ENCODE results near the gene GNG11. TPM values are rescaled to one million over a fixed set of nuclear protein-coding genes. Genes with fewer than 3 reads are reported as not detected.

The GNG11 gene
- total RNA-seq, 5 donors from 2014 or later (not counting 1 experiment from before 2014, with no cell fraction given): 0.09 to 0.35 (median 0.12) TPM; not detected in 2

GRCh38 chr7:93941945-93942344 is 20.4 kb downstream of the GNG11 start:
- H3K36me3 Mint-ChIP-seq: no peaks in the 10 kb centered on the region
- H3K9me3 ChIP-seq: no peaks in the 10 kb centered on the region
- H3K27ac ChIP-seq (ENCODE audit: low read length): no peak overlapping the region
- WGBS (ENCODE audit: insufficient coverage): no CpG with 5 or more reads among the region's 2 CpGs
- no peak overlapping the region for H3K4me3 Mint-ChIP-seq
- ChIA-PET CTCF (no interaction called here), POLR2A (no interaction called here)
- no peak overlapping the region for H3K27ac Mint-ChIP-seq
- no peaks in the 10 kb centered on the region for H3K27me3 ChIP-seq (replicated peaks in 1 of 2; ENCODE audit: control insufficient read depth in 2 of 2, extremely low read depth in 1 of 2, insufficient read depth in 2 of 2, low read length in 1 of 2)
- H3K4me1 Mint-ChIP-seq: no peaks in the 10 kb centered on the region
- H3K4me3 ChIP-seq (ENCODE audit: control insufficient read depth in 1 of 2, extremely low read depth in 1 of 2, low read length in 1 of 2): no peak overlapping the region
- no peaks in the 10 kb centered on the region for H3K36me3 ChIP-seq (ENCODE audit: control insufficient read depth in 2 of 2, extremely low read depth in 1 of 2, insufficient read depth in 1 of 2, low read length in 1 of 2)
- no peak for DNase-seq
- ATAC-seq (replicated peaks in 1 of 4): no peak
- H3K27me3 Mint-ChIP-seq: peaks cover 6 to 8% of the 10 kb centered on the region in 2 donors
- no peaks in the 10 kb centered on the region for H3K9me3 Mint-ChIP-seq
- no peaks in the 10 kb centered on the region for H3K4me1 ChIP-seq (ENCODE audit: control insufficient read depth in 1 of 2, extremely low read depth in 1 of 2, insufficient read depth in 2 of 2, low read length in 2 of 2)

GRCh38 chr7:93943816-93944540 is 22.4 kb downstream of the GNG11 start:
- Mint-ChIP-seq H3K27me3 (peaks cover 3 to 8% of the 10 kb centered on the region in 2 donors), H3K27ac (no peak overlapping the region), H3K9me3 (no peaks in the 10 kb centered on the region), H3K4me3 (no peak overlapping the region), H3K4me1 (no peaks in the 10 kb centered on the region), H3K36me3 (no peaks in the 10 kb centered on the region)
- no peaks in the 10 kb centered on the region for H3K36me3 ChIP-seq (ENCODE audit: control insufficient read depth in 2 of 2, extremely low read depth in 1 of 2, insufficient read depth in 1 of 2, low read length in 1 of 2)
- CTCF ChIA-PET: no interaction called here
- DNase-seq (no peak), ATAC-seq (replicated peaks in 1 of 4) (no peak)
- 29% methylated on average over 1 of the region's 4 CpGs for WGBS (ENCODE audit: insufficient coverage)
- H3K9me3 ChIP-seq: no peaks in the 10 kb centered on the region
- no peaks in the 10 kb centered on the region for H3K4me1 ChIP-seq (ENCODE audit: control insufficient read depth in 1 of 2, extremely low read depth in 1 of 2, insufficient read depth in 2 of 2, low read length in 2 of 2)
- POLR2A ChIA-PET: no interaction called here
- no peak overlapping the region for H3K27ac ChIP-seq (ENCODE audit: low read length)
- no peak overlapping the region for H3K4me3 ChIP-seq (ENCODE audit: control insufficient read depth in 1 of 2, extremely low read depth in 1 of 2, low read length in 1 of 2)
- no peaks in the 10 kb centered on the region for H3K27me3 ChIP-seq (replicated peaks in 1 of 2; ENCODE audit: control insufficient read depth in 2 of 2, extremely low read depth in 1 of 2, insufficient read depth in 2 of 2, low read length in 1 of 2)

- no peak overlapping the region for H3K27ac ChIP-seq (ENCODE audit: low read length)
- H3K27me3 ChIP-seq (replicated peaks in 1 of 2; ENCODE audit: control insufficient read depth in 2 of 2, extremely low read depth in 1 of 2, insufficient read depth in 2 of 2, low read length in 1 of 2): no peaks in the 10 kb centered on the region
- Mint-ChIP-seq H3K9me3 (no peaks in the 10 kb centered on the region), H3K27me3 (peaks cover 3 to 8% of the 10 kb centered on the region in 2 donors), H3K4me1 (no peaks in the 10 kb centered on the region), H3K27ac (no peak overlapping the region), H3K36me3 (no peaks in the 10 kb centered on the region), H3K4me3 (no peak overlapping the region)
- H3K4me1 ChIP-seq (ENCODE audit: control insufficient read depth in 1 of 2, extremely low read depth in 1 of 2, insufficient read depth in 2 of 2, low read length in 2 of 2): no peaks in the 10 kb centered on the region
- DNase-seq (no peak), ATAC-seq (replicated peaks in 1 of 4) (no peak)
- no peaks in the 10 kb centered on the region for H3K9me3 ChIP-seq
- H3K4me3 ChIP-seq (ENCODE audit: control insufficient read depth in 1 of 2, extremely low read depth in 1 of 2, low read length in 1 of 2): no peak overlapping the region
- no peaks in the 10 kb centered on the region for H3K36me3 ChIP-seq (ENCODE audit: control insufficient read depth in 2 of 2, extremely low read depth in 1 of 2, insufficient read depth in 1 of 2, low read length in 1 of 2)
- WGBS (ENCODE audit: insufficient coverage): no CpG with 5 or more reads among the region's 1 CpG
- POLR2A ChIA-PET: no interaction called here
- CTCF ChIA-PET: no interaction called here
Observed at GRCh38 chr7:93944673-93945072, 23.1 kb downstream of the GNG11 start.

- ChIA-PET POLR2A (no interaction called here), CTCF (no interaction called here)
- Histone ChIP-seq H3K27me3 (replicated peaks in 1 of 2; ENCODE audit: control insufficient read depth in 2 of 2, extremely low read depth in 1 of 2, insufficient read depth in 2 of 2, low read length in 1 of 2) (no peaks in the 10 kb centered on the region), H3K36me3 (ENCODE audit: control insufficient read depth in 2 of 2, extremely low read depth in 1 of 2, insufficient read depth in 1 of 2, low read length in 1 of 2) (no peaks in the 10 kb centered on the region), H3K4me3 (ENCODE audit: control insufficient read depth in 1 of 2, extremely low read depth in 1 of 2, low read length in 1 of 2) (no peak overlapping the region), H3K9me3 (no peaks in the 10 kb centered on the region), H3K4me1 (ENCODE audit: control insufficient read depth in 1 of 2, extremely low read depth in 1 of 2, insufficient read depth in 2 of 2, low read length in 2 of 2) (no peaks in the 10 kb centered on the region), H3K27ac (ENCODE audit: low read length) (no peak overlapping the region)
- Mint-ChIP-seq H3K9me3 (no peaks in the 10 kb centered on the region), H3K36me3 (no peaks in the 10 kb centered on the region), H3K4me3 (no peak overlapping the region), H3K27me3 (peaks cover 3 to 8% of the 10 kb centered on the region in 2 donors), H3K4me1 (no peaks in the 10 kb centered on the region), H3K27ac (no peak overlapping the region)
- DNase-seq (no peak), ATAC-seq (replicated peaks in 1 of 4) (no peak)
- WGBS (ENCODE audit: insufficient coverage): 43% methylated on average over 1 of the region's 3 CpGs
Observed at GRCh38 chr7:93945083-93945482, 23.5 kb downstream of the GNG11 start.

GRCh38 chr7:93945756-93946535 is 24.4 kb downstream of the GNG11 start:
- H3K4me3 Mint-ChIP-seq: no peak overlapping the region
- POLR2A ChIA-PET: no interaction called here
- H3K4me1 ChIP-seq (ENCODE audit: control insufficient read depth in 1 of 2, extremely low read depth in 1 of 2, insufficient read depth in 2 of 2, low read length in 2 of 2): no peaks in the 10 kb centered on the region

GRCh38 chr7:93948106-93948505 is 26.6 kb downstream of the GNG11 start:
- H3K4me1 Mint-ChIP-seq: no peaks in the 10 kb centered on the region
- 31% methylated on average over 1 of the region's 1 CpG for WGBS (ENCODE audit: insufficient coverage)

More at GRCh38 chr7:93945756-93946535, 24.4 kb downstream of the GNG11 start:
- CTCF ChIA-PET: no interaction called here
- H3K36me3 Mint-ChIP-seq: no peaks in the 10 kb centered on the region
- no peak for DNase-seq
- H3K9me3 Mint-ChIP-seq: no peaks in the 10 kb centered on the region
- no peak overlapping the region for H3K27ac ChIP-seq (ENCODE audit: low read length)
- 56% methylated on average over 4 of the region's 5 CpGs for WGBS (ENCODE audit: insufficient coverage)
- no peak for ATAC-seq (replicated peaks in 1 of 4)
- H3K27me3 ChIP-seq (replicated peaks in 1 of 2; ENCODE audit: control insufficient read depth in 2 of 2, extremely low read depth in 1 of 2, insufficient read depth in 2 of 2, low read length in 1 of 2): no peaks in the 10 kb centered on the region
- no peaks in the 10 kb centered on the region for H3K4me1 Mint-ChIP-seq
- peaks cover 0 to 8% of the 10 kb centered on the region in 2 donors for H3K27me3 Mint-ChIP-seq
- no peaks in the 10 kb centered on the region for H3K9me3 ChIP-seq
- no peak overlapping the region for H3K4me3 ChIP-seq (ENCODE audit: control insufficient read depth in 1 of 2, extremely low read depth in 1 of 2, low read length in 1 of 2)
- no peak overlapping the region for H3K27ac Mint-ChIP-seq
- H3K36me3 ChIP-seq (ENCODE audit: control insufficient read depth in 2 of 2, extremely low read depth in 1 of 2, insufficient read depth in 1 of 2, low read length in 1 of 2): no peaks in the 10 kb centered on the region

More at GRCh38 chr7:93948106-93948505, 26.6 kb downstream of the GNG11 start:
- no peaks in the 10 kb centered on the region for H3K9me3 ChIP-seq
- no peak overlapping the region for H3K27ac ChIP-seq (ENCODE audit: low read length)
- H3K27me3 ChIP-seq (replicated peaks in 1 of 2; ENCODE audit: control insufficient read depth in 2 of 2, extremely low read depth in 1 of 2, insufficient read depth in 2 of 2, low read length in 1 of 2): no peaks in the 10 kb centered on the region
- Mint-ChIP-seq H3K27me3 (peaks cover 0 to 8% of the 10 kb centered on the region in 2 donors), H3K36me3 (no peaks in the 10 kb centered on the region), H3K4me3 (no peak overlapping the region), H3K9me3 (no peaks in the 10 kb centered on the region), H3K27ac (no peak overlapping the region)
- no peaks in the 10 kb centered on the region for H3K4me1 ChIP-seq (ENCODE audit: control insufficient read depth in 1 of 2, extremely low read depth in 1 of 2, insufficient read depth in 2 of 2, low read length in 2 of 2)
- ChIA-PET POLR2A (no interaction called here), CTCF (no interaction called here)
- no peaks in the 10 kb centered on the region for H3K36me3 ChIP-seq (ENCODE audit: control insufficient read depth in 2 of 2, extremely low read depth in 1 of 2, insufficient read depth in 1 of 2, low read length in 1 of 2)
- ATAC-seq (replicated peaks in 1 of 4) (no peak), DNase-seq (no peak)
- H3K4me3 ChIP-seq (ENCODE audit: control insufficient read depth in 1 of 2, extremely low read depth in 1 of 2, low read length in 1 of 2): no peak overlapping the region
